B cell (primary cell): ENCODE data around the gene CHCHD1. TPM values are rescaled to one million over a fixed set of nuclear protein-coding genes. Genes with fewer than 3 reads are reported as not detected.
A peak's percentile ranks its signal among the peaks of the same experiment; 100 is the strongest.

Source experiments
- ATAC-seq: fragments of 200-7000 bp; cut with Tn5 transposase; one replicate; pipeline ENCODE4 v1.10.0; 2021; ENCODE audit warnings: low read depth, mild to moderate bottlenecking, moderate number of reproducible peaks, moderate library complexity
- CTCF ChIA-PET: fragments of 350-600 bp; sonication (Branson Sonifier 250); formaldehyde crosslinking; loops from one replicate; lab custom pipeline; 2021; ENCODE audit warnings: antibody characterized with exemption, inconsistent platforms; lab: Charles Lee
- POLR2A ChIA-PET: fragments of 350-600 bp; sonication (Branson Sonifier 250); formaldehyde crosslinking; loops from one replicate; lab custom pipeline; 2021; ENCODE audit warnings: antibody characterized with exemption; lab: Charles Lee
- DNase-seq: peaks from one replicate; pipeline ENCODE4 v3.0.0; 2013
- H2AFZ ChIP-seq: 2 replicates; pipeline ENCODE4 v1.6.1; 2012; ENCODE audit warnings: mild to moderate bottlenecking, low read depth, low read length; ENCODE audit not compliant: insufficient read depth, poor library complexity, severe bottlenecking
- H3K27ac ChIP-seq, 2 donors: 1 replicate in 1 of 2; 2 replicates in 1 of 2; pipeline ENCODE4 v1.5.1; 2012 to 2013; ENCODE audit warnings: low read length in 2 of 2, mild to moderate bottlenecking in 2 of 2, moderate library complexity in 1 of 2
- H3K27me3 ChIP-seq, 4 experiments: fragments of 200-600 bp in 1 of 4; sonication (generic) in 1 of 4; replicated peaks in 1 of 4; 1 replicate in 2 of 4; 2 replicates in 2 of 4; pipeline versions ENCODE4 v1.6.1 to v1.7.0; 2013 to 2016; ENCODE audit warnings: low read length in 3 of 4, mild to moderate bottlenecking in 2 of 4, mixed read lengths in 1 of 4, moderate library complexity in 1 of 4; ENCODE audit not compliant: insufficient read depth in 4 of 4, control insufficient read depth in 3 of 4; ENCODE audit errors: control extremely low read depth in 1 of 4
- H3K36me3 ChIP-seq, 2 experiments: replicated peaks in 1 of 2; 1 replicate in 1 of 2; 2 replicates in 1 of 2; pipeline versions ENCODE4 v1.6.1 to v1.7.1; 2013; ENCODE audit warnings: low read length in 1 of 2; ENCODE audit not compliant: insufficient read depth in 2 of 2, control insufficient read depth in 1 of 2; ENCODE audit errors: control extremely low read depth in 1 of 2, extremely low read depth in 1 of 2
- H3K4me1 ChIP-seq, 2 donors: fragments of 200-600 bp in 1 of 2; sonication (generic) in 1 of 2; 1 replicate in 1 of 2; 2 replicates in 1 of 2; pipeline versions ENCODE4 v1.5.1 to v1.6.1; 2013 to 2017; ENCODE audit warnings: low read length in 2 of 2; ENCODE audit not compliant: control insufficient read depth in 2 of 2, insufficient read depth in 2 of 2
- H3K4me2 ChIP-seq: replicated peaks from 2 replicates; pipeline ENCODE3; 2012; ENCODE audit warnings: mild to moderate bottlenecking, low read depth, low read length; ENCODE audit not compliant: poor library complexity, severe bottlenecking
- H3K4me3 ChIP-seq, 5 experiments: fragments of 200-600 bp in 1 of 5; sonication (generic) in 1 of 5; 1 replicate in 3 of 5; 2 replicates in 2 of 5; pipeline versions ENCODE4 v1.5.1 to v1.7.0; 2011 to 2016; ENCODE audit warnings: low read length in 4 of 5, mild to moderate bottlenecking in 4 of 5, low read depth in 2 of 5, control low read depth in 1 of 5, moderate library complexity in 1 of 5; ENCODE audit not compliant: insufficient read depth in 1 of 5; ENCODE audit errors: control extremely low read depth in 1 of 5, extremely low read depth in 1 of 5
- H3K79me2 ChIP-seq: fragments of 200-600 bp; sonication (generic); one replicate; pipeline ENCODE4 v1.6.0; 2016; ENCODE audit warnings: low read length; ENCODE audit not compliant: control insufficient read depth, insufficient read depth
- H3K9ac ChIP-seq: fragments of 200-600 bp; sonication (generic); 2 replicates; pipeline ENCODE4 v1.6.1; 2017; ENCODE audit warnings: mild to moderate bottlenecking, low read length, moderate library complexity
- H3K9me3 ChIP-seq, 3 donors: one replicate each; pipeline versions ENCODE4 v1.6.1 to v1.7.1; 2013; ENCODE audit warnings: low read length in 2 of 3; ENCODE audit not compliant: control insufficient read depth in 2 of 3, insufficient read depth in 1 of 3; ENCODE audit errors: control extremely low read depth in 1 of 3
- H4K20me1 ChIP-seq: 2 replicates; pipeline ENCODE4 v1.6.0; 2012; ENCODE audit warnings: mild to moderate bottlenecking, low read length; ENCODE audit not compliant: insufficient read depth, control insufficient read depth, poor library complexity, severe bottlenecking
- H3K27ac Mint-ChIP-seq: one replicate; pipeline ENCODE4 v1.8.0; 2021; ENCODE audit warnings: mixed read lengths
- H3K27me3 Mint-ChIP-seq: one replicate; pipeline ENCODE4 v1.8.0; 2021; ENCODE audit warnings: mixed read lengths
- H3K4me1 Mint-ChIP-seq: one replicate; pipeline ENCODE4 v1.8.0; 2021; ENCODE audit warnings: mixed read lengths
- H3K4me3 Mint-ChIP-seq: one replicate; pipeline ENCODE4 v1.8.0; 2021; ENCODE audit warnings: mixed read lengths
- H3K9me3 Mint-ChIP-seq: one replicate; pipeline ENCODE4 v1.8.0; 2022; ENCODE audit warnings: mixed read lengths; ENCODE audit not compliant: insufficient read depth
- EZH2 ChIP-seq: IDR thresholded peaks from 2 replicates; pipeline ENCODE4 v1.6.1; 2012; ENCODE audit warnings: borderline replicate concordance, low read depth, mild to moderate bottlenecking, moderate library complexity, low read length; ENCODE audit not compliant: insufficient read depth, poor library complexity, severe bottlenecking
- WGBS: methylation state at CpG from one replicate; pipeline ENCODE4 v1.1.5; 2013; ENCODE audit warnings: missing lambda C conversion rate; ENCODE audit not compliant: insufficient coverage; 5-methylcytosine and 5-hydroxymethylcytosine counted together
- intact Hi-C: fragments of 100-400 bp; cut with micrococcal nuclease; formaldehyde crosslinking; loops from one replicate; pipeline ENCODE4 v1.10.0; 2022
- polyA plus RNA-seq: library from polyadenylated mRNA; depleted of rRNA; stranded (reverse); fragments of >200 nt; gene quantifications from 2 replicates; pipeline ENCODE4 v1.2.3, GENCODE V29; 2012
- total RNA-seq, 2 donors: library from RNA; stranded (reverse); fragments of 120-200 nt in 1 of 2; gene quantifications; 1 replicate in 1 of 2; 2 replicates in 1 of 2; pipeline versions ENCODE4 v1.2.3 to v1.2.4, GENCODE V29; 2013 to 2022
- TF ChIP-seq, protein P1 (sequence below): fragments of 200-600 bp; IDR thresholded peaks from one replicate; pipeline ENCODE4 v1.8.0; 2022; ENCODE audit warnings: antibody characterized with exemption, mild to moderate bottlenecking

CHCHD1 gene
- total and polyA plus RNA-seq, 2 donors (not counting 1 experiment from before 2014, with no cell fraction given): 11.9 to 14.7 TPM

GRCh38 chr10:73743905-73744663 lies 37.8 kb upstream of the CHCHD1 start, which contains the start of gene SEC24C:
SEC24C (plus strand) TSS chr10:73744372; CDS start chr10:73746833, 2,461 bp downstream.
- under 1% methylated on average over 31 of the region's 36 CpGs for whole genome bisulfite sequencing
- DNase-seq (peak; percentile 99), ATAC-seq (peak; percentile 94)
- TF ChIP-seq, protein P1, sequence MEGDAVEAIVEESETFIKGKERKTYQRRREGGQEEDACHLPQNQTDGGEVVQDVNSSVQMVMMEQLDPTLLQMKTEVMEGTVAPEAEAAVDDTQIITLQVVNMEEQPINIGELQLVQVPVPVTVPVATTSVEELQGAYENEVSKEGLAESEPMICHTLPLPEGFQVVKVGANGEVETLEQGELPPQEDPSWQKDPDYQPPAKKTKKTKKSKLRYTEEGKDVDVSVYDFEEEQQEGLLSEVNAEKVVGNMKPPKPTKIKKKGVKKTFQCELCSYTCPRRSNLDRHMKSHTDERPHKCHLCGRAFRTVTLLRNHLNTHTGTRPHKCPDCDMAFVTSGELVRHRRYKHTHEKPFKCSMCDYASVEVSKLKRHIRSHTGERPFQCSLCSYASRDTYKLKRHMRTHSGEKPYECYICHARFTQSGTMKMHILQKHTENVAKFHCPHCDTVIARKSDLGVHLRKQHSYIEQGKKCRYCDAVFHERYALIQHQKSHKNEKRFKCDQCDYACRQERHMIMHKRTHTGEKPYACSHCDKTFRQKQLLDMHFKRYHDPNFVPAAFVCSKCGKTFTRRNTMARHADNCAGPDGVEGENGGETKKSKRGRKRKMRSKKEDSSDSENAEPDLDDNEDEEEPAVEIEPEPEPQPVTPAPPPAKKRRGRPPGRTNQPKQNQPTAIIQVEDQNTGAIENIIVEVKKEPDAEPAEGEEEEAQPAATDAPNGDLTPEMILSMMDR: no peak
- TF ChIP-seq EZH2: no peak
- Histone ChIP-seq H3K27ac (peak within 1 kb of the TSS; percentile 88 to 99), H3K4me3 (peak within 1 kb of the TSS; percentile 89 to 99 (median 95)), H4K20me1 (no peaks in the 10 kb centered on the region), H2AFZ (peak within 1 kb of the TSS; percentile 98), H3K9ac (peak within 1 kb of the TSS; percentile 98), H3K27me3 (no peaks in the 10 kb centered on the region), H3K9me3 (no peaks in the 10 kb centered on the region), H3K4me2 (peak within 1 kb of the TSS; percentile 81), H3K36me3 (peaks cover under 1 to 11% of the 10 kb centered on the region in 2 experiments), H3K4me1 (peaks cover 18 to 24% of the 10 kb centered on the region in 2 donors), H3K79me2 (peaks cover 78% of the 10 kb centered on the region)
- peaks cover 35% of the 10 kb centered on the region for H3K4me1 Mint-ChIP-seq
- no peaks in the 10 kb centered on the region for H3K27me3 Mint-ChIP-seq
- H3K4me3 Mint-ChIP-seq: peak within 1 kb of the TSS; percentile 100
- ChIA-PET CTCF (interaction anchor here (0.7 to 3.4 kb wide), 5 partner anchors 13 to 136 kb away, joined by 3 to 19 read pairs (median 4); a partner anchor contains a TSS), POLR2A (interaction anchor here (0.9 to 3.5 kb wide), 5 partner anchors 14 to 42 kb away, joined by 5 to 31 read pairs (median 10); partner anchors contain the start of genes CHCHD1 and ZSWIM8)
- intact Hi-C loops: loop anchor here (1.0 to 5.0 kb wide), 7 partner anchors 14 to 577 kb away; partner anchors contain the start of genes ECD, FAM149B1, NDST2 and PPP3CB
- no peaks in the 10 kb centered on the region for H3K9me3 Mint-ChIP-seq
- peak within 1 kb of the TSS; percentile 100 for H3K27ac Mint-ChIP-seq
